Lower leg skin (tissue), 4 donors: ENCODE measurements around the gene C14orf180. TPM values are rescaled to one million over a fixed set of nuclear protein-coding genes. Genes with fewer than 3 reads are reported as not detected.

Source experiments
- DNase-seq, 2 donors: peaks; one replicate each; pipeline ENCODE4 v3.0.0-alpha.2; 2019; ENCODE audit warnings: low spot score in 2 of 2
- H3K4me3 ChIP-seq: fragments of 200-600 bp; sonication (generic); 2 replicates; pipeline ENCODE4 v1.5.1; 2017; ENCODE audit warnings: mild to moderate bottlenecking, low read depth; ENCODE audit not compliant: poor library complexity, severe bottlenecking
- CTCF ChIP-seq, 3 donors: fragments of 450-650 bp; IDR thresholded peaks; one replicate each; pipeline ENCODE4 v1.5.1; 2016; ENCODE audit warnings: antibody characterized with exemption in 3 of 3, mild to moderate bottlenecking in 3 of 3, moderate library complexity in 2 of 3
- POLR2A ChIP-seq, 2 donors: fragments of 450-650 bp; IDR thresholded peaks; one replicate each; pipeline ENCODE4 v1.6.1; 2016 to 2017; ENCODE audit warnings: antibody characterized with exemption in 2 of 2, mild to moderate bottlenecking in 1 of 2, moderate library complexity in 1 of 2
- WGBS, 2 donors: methylation state at CpG; one replicate each; pipeline ENCODE4 v1.1.5; 2018; 5-methylcytosine and 5-hydroxymethylcytosine counted together
- intact Hi-C: fragments of 100-400 bp; cut with DNase I; formaldehyde crosslinking; loops from one replicate; pipeline ENCODE4 v1.15.0; 2023; ENCODE audit warnings: low total_unique reads
- total RNA-seq, 4 donors: library from RNA; depleted of rRNA; stranded (reverse); fragments of >200 nt; gene quantifications; one replicate each; pipeline ENCODE4 v1.1.0, GENCODE V29; 2016

The C14orf180 gene
- total RNA-seq, 4 donors from 2014 or later = 0.98 TPM; not detected in 3

GRCh38 chr14:104614126-104614812 lies 34.7 kb downstream of the C14orf180 start:
- 62 to 66% methylated on average over 4 of the region's 4 CpGs for WGBS, 2 donors
- no peak overlapping the region for H3K4me3 ChIP-seq
- intact Hi-C loops = no loop called here
- TF ChIP-seq POLR2A (IDR thresholded peaks at IDR 0.05) (no peak), CTCF (IDR thresholded peaks at IDR 0.05) (no peak)
- DNase-seq = no peak

GRCh38 chr14:104624939-104625338 lies 45.4 kb downstream of the C14orf180 start:
- intact Hi-C loops = no loop called here

GRCh38 chr14:104632781-104633180 lies 53.2 kb downstream of the C14orf180 start:
- WGBS, 2 donors = 70 to 77% methylated on average over 9 of the region's 9 CpGs
- no peak for TF ChIP-seq CTCF (IDR thresholded peaks at IDR 0.05)
- TF ChIP-seq POLR2A (IDR thresholded peaks at IDR 0.05) = no peak
- intact Hi-C loops = loop anchor here (10.0 kb wide), 1 partner anchor 498 kb away; the partner anchor contains the start of gene KIF26A

More at GRCh38 chr14:104624939-104625338, 45.4 kb downstream of the C14orf180 start:
- H3K4me3 ChIP-seq = no peak overlapping the region
- DNase-seq = peak in 1 of 2 donors; percentile 58
- WGBS, 2 donors = 66 to 73% methylated on average over 4 to 5 of the region's 5 CpGs
- no peak for TF ChIP-seq POLR2A (IDR thresholded peaks at IDR 0.05)
- no peak for TF ChIP-seq CTCF (IDR thresholded peaks at IDR 0.05)

GRCh38 chr14:104633276-104634137 lies 53.9 kb downstream of the C14orf180 start:
- intact Hi-C loops = loop anchor here (10.0 kb wide), 1 partner anchor 499 kb away; the partner anchor contains the start of gene KIF26A
- TF ChIP-seq CTCF (IDR thresholded peaks at IDR 0.05) (no peak), POLR2A (IDR thresholded peaks at IDR 0.05) (no peak)
- H3K4me3 ChIP-seq = no peak overlapping the region
- DNase-seq = no peak
- WGBS, 2 donors = 74 to 75% methylated on average over 22 to 24 of the region's 24 CpGs

More at GRCh38 chr14:104632781-104633180, 53.2 kb downstream of the C14orf180 start:
- no peak overlapping the region for H3K4me3 ChIP-seq
- peak in 1 of 2 donors; percentile 56 for DNase-seq

GRCh38 chr14:104634138-104634760 lies 54.7 kb downstream of the C14orf180 start:
- peak in 1 of 2 donors; percentile 80 for DNase-seq
- intact Hi-C loops = loop anchor here (10.0 kb wide), 1 partner anchor 499 kb away; the partner anchor contains the start of gene KIF26A
- no peak overlapping the region for H3K4me3 ChIP-seq
- 85 to 90% methylated on average over 14 to 20 of the region's 20 CpGs for WGBS, 2 donors
- TF ChIP-seq POLR2A (IDR thresholded peaks at IDR 0.05) (no peak), CTCF (IDR thresholded peaks at IDR 0.05) (no peak)
